ENCODE results near the gene WDFY4. TPM values are rescaled to one million over a fixed set of nuclear protein-coding genes. Genes with fewer than 3 reads are reported as not detected.

Gene WDFY4
- total and polyA plus RNA-seq, 4 donors, result 0.57 to 7.1 (median 2.0) TPM

DNA sequence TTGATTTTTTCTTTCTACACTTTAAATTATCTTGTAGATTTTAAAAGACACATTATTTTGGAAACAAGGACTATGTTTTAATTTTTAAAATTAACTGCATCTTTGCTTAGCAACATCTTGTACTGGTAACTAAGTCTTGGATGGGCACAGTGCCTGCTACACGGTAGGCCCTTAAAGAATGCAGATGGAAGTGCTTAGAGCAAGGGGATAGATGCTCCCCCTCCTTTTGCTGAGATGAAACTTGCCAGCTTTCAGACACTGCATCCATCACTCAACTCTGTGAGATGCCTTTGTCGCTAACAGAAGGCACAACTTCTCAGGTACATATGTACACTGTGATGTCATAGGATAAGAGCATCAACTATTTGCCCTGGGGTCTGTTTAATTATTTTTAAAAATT is 151.1 kb downstream of the WDFY4 start:
- no peak overlapping the region for H3K9ac ChIP-seq (ENCODE audit: low read depth in 1 of 2, low read length in 2 of 2)
- H3K9me3 ChIP-seq (ENCODE audit: control insufficient read depth in 4 of 4, low read length in 3 of 4), result no peaks in the 10 kb centered on the region
- TF ChIP-seq NR2F2 (IDR thresholded peaks at IDR 0.05) (no peak), MAX (IDR thresholded peaks at IDR 0.05) (no peak), EGR1 (IDR thresholded peaks at IDR 0.05; ENCODE audit: low read depth in 2 of 2) (no peak), RAD21 (IDR thresholded peaks at IDR 0.05) (no peak), SP1 (IDR thresholded peaks at IDR 0.05) (no peak), GABPA (IDR thresholded peaks at IDR 0.05 in 1 of 2, conservative IDR thresholded peaks at IDR 0.05 in 1 of 2) (no peak), REST (IDR thresholded peaks at IDR 0.05) (no peak), HNF4A (conservative IDR thresholded peaks at IDR 0.05) (no peak), TAF1 (conservative IDR thresholded peaks at IDR 0.05) (no peak), YY1 (IDR thresholded peaks at IDR 0.05) (no peak), CTCF (IDR thresholded peaks at IDR 0.05; ENCODE audit: low read depth, low read length, missing input control) (no peak), ZBTB33 (IDR thresholded peaks at IDR 0.05) (no peak)
- H3K27me3 ChIP-seq (ENCODE audit: control insufficient read depth in 4 of 4, insufficient read depth in 4 of 4, low read length in 3 of 4), result no peaks in the 10 kb centered on the region
- no peak overlapping the region for H3K27ac ChIP-seq (ENCODE audit: low read depth in 1 of 2, low read length in 2 of 2)
- H3K4me3 ChIP-seq (ENCODE audit: low read depth in 1 of 3, low read length in 3 of 3), result no peak overlapping the region
- 75% methylated on average over 2 of the region's 2 CpGs for WGBS
- H3K4me1 ChIP-seq (ENCODE audit: control insufficient read depth in 4 of 4, insufficient read depth in 4 of 4, low read length in 3 of 4), result no peaks in the 10 kb centered on the region
- peaks cover 0 to 2% (median 0%) of the 10 kb centered on the region in 4 donors for H3K36me3 ChIP-seq (ENCODE audit: control insufficient read depth in 4 of 4, insufficient read depth in 3 of 4, low read depth in 1 of 4, low read length in 3 of 4)
- no peak for DNase-seq (ENCODE audit: low spot score)

- Histone ChIP-seq H3K4me3 (ENCODE audit: low read depth in 1 of 3, low read length in 3 of 3) (no peak overlapping the region), H3K4me1 (ENCODE audit: control insufficient read depth in 4 of 4, insufficient read depth in 4 of 4, low read length in 3 of 4) (no peaks in the 10 kb centered on the region), H3K27ac (ENCODE audit: low read depth in 1 of 2, low read length in 2 of 2) (no peak overlapping the region), H3K9ac (ENCODE audit: low read depth in 1 of 2, low read length in 2 of 2) (no peak overlapping the region), H3K36me3 (ENCODE audit: control insufficient read depth in 4 of 4, insufficient read depth in 3 of 4, low read depth in 1 of 4, low read length in 3 of 4) (peaks cover 0 to 2% (median 0%) of the 10 kb centered on the region in 4 donors), H3K27me3 (ENCODE audit: control insufficient read depth in 4 of 4, insufficient read depth in 4 of 4, low read length in 3 of 4) (no peaks in the 10 kb centered on the region), H3K9me3 (ENCODE audit: control insufficient read depth in 4 of 4, low read length in 3 of 4) (no peaks in the 10 kb centered on the region)
- no peak for DNase-seq (ENCODE audit: low spot score)
- WGBS, result 80% methylated on average over 2 of the region's 2 CpGs
- TF ChIP-seq MAX (IDR thresholded peaks at IDR 0.05) (no peak), GABPA (IDR thresholded peaks at IDR 0.05 in 1 of 2, conservative IDR thresholded peaks at IDR 0.05 in 1 of 2) (no peak), JUND (IDR thresholded peaks at IDR 0.05) (no peak), ZBTB33 (IDR thresholded peaks at IDR 0.05) (no peak), TAF1 (conservative IDR thresholded peaks at IDR 0.05) (no peak), YY1 (IDR thresholded peaks at IDR 0.05) (no peak), CTCF (IDR thresholded peaks at IDR 0.05; ENCODE audit: low read depth, low read length, missing input control) (no peak), ATF3 (IDR thresholded peaks at IDR 0.05) (no peak), RXRA (IDR thresholded peaks at IDR 0.05) (no peak), HNF4A (conservative IDR thresholded peaks at IDR 0.05) (no peak), RAD21 (IDR thresholded peaks at IDR 0.05) (no peak), EGR1 (IDR thresholded peaks at IDR 0.05; ENCODE audit: low read depth in 2 of 2) (no peak), FOXA2 (IDR thresholded peaks at IDR 0.05) (no peak)
These were observed 151.9 kb downstream of the WDFY4 start for GRCh38 chr10:48836605-48837004.

All from liver (tissue), 9 donors.